Breast epithelium (tissue), 4 donors: ENCODE results near the gene CHAC2. TPM values are rescaled to one million over a fixed set of nuclear protein-coding genes. Genes with fewer than 3 reads are reported as not detected.
A peak's percentile ranks its signal among the peaks of the same experiment; 100 is the strongest.
"Not testable (repeated sequence)": the region's sequence is repeated elsewhere in the genome, so short reads cannot be mapped to it uniquely, and the experiment has no call there.

Experiments
- DNase-seq, 2 donors: peaks; one replicate each; pipeline ENCODE4 v3.0.0-alpha.2; 2019; ENCODE audit warnings: low spot score in 2 of 2
- H3K27ac ChIP-seq, 2 donors: fragments of 200-600 bp; sonication (generic) in 1 of 2; one replicate each; pipeline ENCODE4 v1.5.1; 2016 to 2019; ENCODE audit warnings: mild to moderate bottlenecking in 1 of 2
- H3K27me3 ChIP-seq, 2 donors: fragments of 200-600 bp; sonication (generic) in 1 of 2; one replicate each; pipeline versions ENCODE4 v1.5.1 to v1.6.0; 2017 to 2019; ENCODE audit warnings: control low read depth in 1 of 2, mild to moderate bottlenecking in 1 of 2
- H3K36me3 ChIP-seq: fragments of 200-600 bp; one replicate; pipeline ENCODE4 v1.5.1; 2019
- H3K4me1 ChIP-seq, 2 donors: fragments of 200-600 bp; sonication (generic); one replicate each; pipeline ENCODE4 v1.5.1; 2016 to 2019; ENCODE audit warnings: control low read depth in 1 of 2
- H3K4me3 ChIP-seq, 3 donors: fragments of 200-600 bp; sonication (generic); 1 replicate in 2 of 3; 2 replicates in 1 of 3; pipeline ENCODE4 v1.5.1; 2016 to 2019; ENCODE audit warnings: mild to moderate bottlenecking in 3 of 3, moderate library complexity in 2 of 3
- H3K9me3 ChIP-seq, 2 donors: fragments of 200-600 bp; sonication (generic) in 1 of 2; one replicate each; pipeline ENCODE4 v1.5.1; 2016 to 2019; ENCODE audit warnings: control low read depth in 1 of 2
- POLR2A ChIP-seq: fragments of 450-650 bp; IDR thresholded peaks from one replicate; pipeline ENCODE4 v1.6.1; 2016; ENCODE audit warnings: antibody characterized with exemption, mild to moderate bottlenecking, moderate library complexity
- POLR2AphosphoS5 ChIP-seq, 3 donors: sonication (generic); formaldehyde crosslinking; IDR thresholded peaks; one replicate each; pipeline ENCODE4 v1.6.1; 2017; ENCODE audit warnings: antibody characterized with exemption in 3 of 3
- intact Hi-C: fragments of 100-400 bp; cut with DNase I; formaldehyde crosslinking; loops from one replicate; pipeline ENCODE4 v1.15.1; 2023; ENCODE audit warnings: low total_unique reads
- total RNA-seq, 3 donors: library from RNA; depleted of rRNA; stranded (reverse); fragments of >200 nt; gene quantifications; one replicate each; pipeline ENCODE4 v1.1.0, GENCODE V29; 2016
- TF ChIP-seq, protein P1 (sequence below), 3 donors: fragments of 450-650 bp; IDR thresholded peaks; one replicate each; pipeline ENCODE4 v1.5.1; 2016 to 2017; ENCODE audit warnings: antibody characterized with exemption in 3 of 3, mild to moderate bottlenecking in 3 of 3, moderate library complexity in 3 of 3

Gene CHAC2
- total RNA-seq, 3 donors from 2014 or later: 1.2 to 5.1 (median 2.0) TPM

DNA sequence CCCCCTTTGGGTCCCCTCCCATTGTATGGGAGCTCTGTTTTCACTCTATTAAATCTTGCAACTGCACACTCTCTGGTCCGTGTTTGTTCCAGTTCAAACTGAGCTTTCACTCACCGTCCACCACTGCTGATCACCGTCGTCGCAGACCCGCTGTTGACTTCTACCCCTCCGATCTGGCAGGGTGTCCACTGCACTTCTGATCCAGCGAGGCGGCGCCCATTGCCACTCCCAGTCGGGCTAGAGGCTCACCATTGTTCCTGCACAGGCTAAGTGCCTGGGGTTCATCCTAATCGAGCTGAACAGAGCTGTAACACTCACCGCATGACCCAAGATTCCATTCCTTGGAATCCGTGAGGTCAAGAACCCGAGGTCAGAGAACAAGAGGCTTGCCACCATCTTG, 11.0 kb upstream of the CHAC2 start:
- Histone ChIP-seq H3K4me1 (no peaks in the 10 kb centered on the region), H3K27ac (no peak overlapping the region), H3K27me3 (no peaks in the 10 kb centered on the region), H3K4me3 (no peak overlapping the region), H3K9me3 (no peaks in the 10 kb centered on the region), H3K36me3 (no peaks in the 10 kb centered on the region)
- TF ChIP-seq, protein P1, sequence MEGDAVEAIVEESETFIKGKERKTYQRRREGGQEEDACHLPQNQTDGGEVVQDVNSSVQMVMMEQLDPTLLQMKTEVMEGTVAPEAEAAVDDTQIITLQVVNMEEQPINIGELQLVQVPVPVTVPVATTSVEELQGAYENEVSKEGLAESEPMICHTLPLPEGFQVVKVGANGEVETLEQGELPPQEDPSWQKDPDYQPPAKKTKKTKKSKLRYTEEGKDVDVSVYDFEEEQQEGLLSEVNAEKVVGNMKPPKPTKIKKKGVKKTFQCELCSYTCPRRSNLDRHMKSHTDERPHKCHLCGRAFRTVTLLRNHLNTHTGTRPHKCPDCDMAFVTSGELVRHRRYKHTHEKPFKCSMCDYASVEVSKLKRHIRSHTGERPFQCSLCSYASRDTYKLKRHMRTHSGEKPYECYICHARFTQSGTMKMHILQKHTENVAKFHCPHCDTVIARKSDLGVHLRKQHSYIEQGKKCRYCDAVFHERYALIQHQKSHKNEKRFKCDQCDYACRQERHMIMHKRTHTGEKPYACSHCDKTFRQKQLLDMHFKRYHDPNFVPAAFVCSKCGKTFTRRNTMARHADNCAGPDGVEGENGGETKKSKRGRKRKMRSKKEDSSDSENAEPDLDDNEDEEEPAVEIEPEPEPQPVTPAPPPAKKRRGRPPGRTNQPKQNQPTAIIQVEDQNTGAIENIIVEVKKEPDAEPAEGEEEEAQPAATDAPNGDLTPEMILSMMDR (IDR thresholded peaks at IDR 0.05): no peak
- TF ChIP-seq POLR2A (no peak), POLR2AphosphoS5 (IDR thresholded peaks at IDR 0.05) (no peak)
- intact Hi-C loops: no loop called here
- no peak for DNase-seq

DNA sequence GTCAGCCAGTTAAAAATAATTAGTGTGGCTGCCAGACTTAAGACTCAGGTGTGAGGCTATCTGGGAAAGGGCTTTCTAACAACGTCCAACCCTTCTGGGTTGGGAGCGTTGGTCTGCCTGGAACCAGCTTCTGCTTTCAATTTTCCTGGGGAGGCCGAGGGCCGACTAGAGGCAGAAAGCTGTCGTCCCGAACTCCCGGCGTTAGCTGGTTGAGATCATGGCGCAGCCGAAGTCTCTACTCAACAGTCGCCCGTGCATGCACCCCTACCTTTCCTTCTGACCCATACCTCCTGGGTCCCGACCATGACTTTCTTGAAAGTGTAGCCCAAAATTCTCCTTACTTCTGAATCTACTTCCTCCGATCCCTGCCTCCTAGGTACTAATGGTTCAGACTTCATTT, 10.4 kb upstream of the CHAC2 start:
- H3K4me1 ChIP-seq, DNase-seq, H3K9me3 ChIP-seq, H3K27me3 ChIP-seq, H3K36me3 ChIP-seq, H3K27ac ChIP-seq, H3K4me3 ChIP-seq, intact Hi-C loops: not testable (repeated sequence)

DNA sequence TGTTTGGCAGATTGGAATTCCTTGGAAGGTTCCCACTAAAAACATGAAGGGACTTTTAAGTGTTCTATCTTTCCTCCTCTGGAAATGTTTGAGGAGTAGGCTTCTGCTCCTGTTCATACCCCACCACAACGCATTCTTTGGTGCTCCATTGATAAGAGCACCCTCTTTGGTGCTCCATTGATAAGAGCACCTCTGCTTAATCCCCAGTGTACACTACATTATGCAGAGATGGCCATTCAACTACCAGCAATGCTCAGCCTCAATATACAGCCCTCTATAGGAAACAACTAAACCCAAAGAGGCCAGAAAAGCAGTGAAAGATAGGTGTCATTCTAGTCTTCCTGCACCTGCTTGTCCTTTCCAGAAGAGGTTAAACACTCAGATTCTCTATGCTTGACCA, 1.8 kb upstream of the CHAC2 start:
- Histone ChIP-seq H3K36me3 (no peaks in the 10 kb centered on the region), H3K4me1 (no peaks in the 10 kb centered on the region), H3K27ac (no peak overlapping the region), H3K4me3 (no peak overlapping the region), H3K27me3 (no peaks in the 10 kb centered on the region), H3K9me3 (no peaks in the 10 kb centered on the region)
- no peak for DNase-seq
- intact Hi-C loops: no loop called here
- TF ChIP-seq, protein P1 (IDR thresholded peaks at IDR 0.05): no peak
- TF ChIP-seq POLR2A: no peak
- no peak for TF ChIP-seq POLR2AphosphoS5 (IDR thresholded peaks at IDR 0.05)

DNA sequence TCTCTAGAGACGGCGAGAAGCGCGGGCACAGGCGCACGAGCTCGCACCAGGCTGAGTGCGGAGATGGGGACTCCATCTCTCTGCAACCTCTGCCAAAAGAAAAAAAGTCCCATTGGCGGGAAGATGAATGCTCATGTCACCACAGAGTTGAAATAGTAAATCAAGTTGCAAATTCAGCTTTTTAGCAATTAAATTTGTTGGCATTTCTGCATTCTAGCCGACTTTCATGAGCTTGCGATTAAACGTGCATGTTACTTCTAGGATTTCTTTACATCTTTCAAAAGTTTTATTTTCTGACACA, 588 bp downstream of the CHAC2 start:
- no peak for DNase-seq
- Histone ChIP-seq H3K27ac (peak overlapping the region; percentile 71 to 80), H3K27me3 (no peaks in the 10 kb centered on the region)

GRCh38 chr2:53769318-53769945, 1.8 kb downstream of the CHAC2 start:
- DNase-seq: no peak
- TF ChIP-seq, protein P1 (IDR thresholded peaks at IDR 0.05): no peak
- TF ChIP-seq POLR2A: no peak
- no peak for TF ChIP-seq POLR2AphosphoS5 (IDR thresholded peaks at IDR 0.05)
- Histone ChIP-seq H3K9me3 (no peaks in the 10 kb centered on the region), H3K4me1 (no peaks in the 10 kb centered on the region), H3K27ac (no peak overlapping the region), H3K36me3 (no peaks in the 10 kb centered on the region), H3K27me3 (no peaks in the 10 kb centered on the region), H3K4me3 (no peak overlapping the region)
- intact Hi-C loops: no loop called here

More for the DNA sequence above, 588 bp downstream of the CHAC2 start:
- intact Hi-C loops: no loop called here
- no peaks in the 10 kb centered on the region for H3K36me3 ChIP-seq
- H3K4me3 ChIP-seq: peak overlapping the region; percentile 59 to 93 (median 81)
- TF ChIP-seq POLR2AphosphoS5 (IDR thresholded peaks at IDR 0.05) (no peak), POLR2A (no peak)
- TF ChIP-seq, protein P1 (IDR thresholded peaks at IDR 0.05): no peak
- no peaks in the 10 kb centered on the region for H3K4me1 ChIP-seq
- no peaks in the 10 kb centered on the region for H3K9me3 ChIP-seq

DNA sequence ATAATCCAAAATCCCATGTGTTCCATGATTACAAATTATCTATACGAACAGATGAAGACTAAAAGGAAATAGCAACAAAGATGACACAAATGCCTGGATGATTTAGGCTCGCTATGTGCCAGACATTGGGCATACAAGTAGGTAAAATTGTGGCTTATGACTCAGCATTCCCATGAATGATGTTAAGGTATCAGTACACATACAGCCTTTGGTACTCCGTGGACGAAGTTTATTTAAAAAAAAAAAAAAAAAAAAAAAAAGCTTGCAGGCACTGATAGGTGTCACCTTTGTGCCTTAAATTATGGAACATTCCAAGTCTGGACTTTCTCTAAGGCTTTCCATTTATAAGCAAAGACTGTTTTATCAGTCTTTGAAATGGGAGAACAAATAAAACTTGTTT, 2.7 kb downstream of the CHAC2 start:
- DNase-seq: no peak
- H3K27ac ChIP-seq: no peak overlapping the region
- no peak overlapping the region for H3K4me3 ChIP-seq
- no peaks in the 10 kb centered on the region for H3K36me3 ChIP-seq
- intact Hi-C loops: no loop called here
- H3K9me3 ChIP-seq: no peaks in the 10 kb centered on the region
- no peaks in the 10 kb centered on the region for H3K27me3 ChIP-seq
- TF ChIP-seq, protein P1 (IDR thresholded peaks at IDR 0.05): no peak
- TF ChIP-seq POLR2AphosphoS5 (IDR thresholded peaks at IDR 0.05): no peak
- no peaks in the 10 kb centered on the region for H3K4me1 ChIP-seq
